MM.1S (cell line): ENCODE results near the gene FBXW7.

Experiments used
- CTCF ChIP-seq: fragments of 300-600 bp; sonication (generic); IDR thresholded peaks from 2 replicates; pipeline ENCODE4 v1.5.1; 2016; ENCODE audit warnings: antibody characterized with exemption, low read length, mixed read lengths
- EZH2phosphoT487 ChIP-seq: fragments of 300-600 bp; sonication (generic); IDR thresholded peaks from 2 replicates; pipeline ENCODE4 v1.6.1; 2018; ENCODE audit warnings: antibody characterized with exemption, low read length

GRCh38 chr4:152522245-152522644, 13.6 kb downstream of the FBXW7 start:
- no peak for TF ChIP-seq CTCF
- no peak for TF ChIP-seq EZH2phosphoT487
